DMS53 (cell line): ENCODE measurements around the gene SRRM2.

ENCODE experiments used
- DNase-seq: peaks from one replicate; lab custom pipeline; 2025; lab: John Stamatoyannopoulos, UW

SRRM2 gene

DNA sequence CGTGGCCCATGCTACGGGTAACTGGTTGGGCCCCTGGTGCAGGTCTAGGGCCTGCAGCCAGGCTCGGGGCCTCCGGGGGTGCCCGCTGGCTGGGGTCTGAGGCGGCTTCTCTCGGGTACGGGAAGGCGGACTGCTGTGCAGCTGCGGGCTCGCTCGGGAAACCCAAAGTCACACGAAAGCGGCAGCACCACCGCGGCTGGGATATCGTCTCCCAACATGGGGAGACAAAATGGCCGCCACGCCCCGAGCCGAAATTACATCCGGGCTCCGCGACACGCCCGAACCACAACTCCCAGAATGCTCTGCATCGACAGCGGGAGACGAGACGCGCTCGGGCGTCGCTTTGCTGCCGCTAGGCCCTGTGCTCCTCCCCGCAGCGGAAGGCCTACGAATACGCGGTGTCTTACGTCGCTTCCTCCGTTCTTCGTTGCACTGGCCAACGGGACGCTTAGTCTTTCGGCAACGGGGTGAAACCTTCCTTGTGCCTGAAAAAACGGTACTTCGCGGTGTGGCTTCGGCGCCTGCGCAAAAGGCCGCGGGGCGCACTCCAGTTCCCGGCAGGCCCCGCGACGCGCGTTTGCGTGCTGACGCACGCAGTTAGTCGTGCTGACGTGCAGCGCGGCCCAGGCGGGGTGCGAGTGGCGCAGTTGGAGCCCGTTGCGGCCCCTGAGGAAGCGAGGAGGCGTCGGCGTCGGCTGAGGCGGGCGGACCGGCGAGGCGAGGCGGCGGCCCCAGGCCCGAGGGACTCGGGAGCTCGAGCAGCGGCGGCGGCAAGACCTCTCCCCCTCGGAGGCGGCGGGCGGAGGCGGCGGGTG, at the start of gene SRRM2:
Gene SRRM2, plus strand, starts transcription at position 604 of the 815 bp plus-strand sequence. CDS start 3,727 bp downstream, outside the sequence.
- peak; percentile 96 for DNase-seq

DNA sequence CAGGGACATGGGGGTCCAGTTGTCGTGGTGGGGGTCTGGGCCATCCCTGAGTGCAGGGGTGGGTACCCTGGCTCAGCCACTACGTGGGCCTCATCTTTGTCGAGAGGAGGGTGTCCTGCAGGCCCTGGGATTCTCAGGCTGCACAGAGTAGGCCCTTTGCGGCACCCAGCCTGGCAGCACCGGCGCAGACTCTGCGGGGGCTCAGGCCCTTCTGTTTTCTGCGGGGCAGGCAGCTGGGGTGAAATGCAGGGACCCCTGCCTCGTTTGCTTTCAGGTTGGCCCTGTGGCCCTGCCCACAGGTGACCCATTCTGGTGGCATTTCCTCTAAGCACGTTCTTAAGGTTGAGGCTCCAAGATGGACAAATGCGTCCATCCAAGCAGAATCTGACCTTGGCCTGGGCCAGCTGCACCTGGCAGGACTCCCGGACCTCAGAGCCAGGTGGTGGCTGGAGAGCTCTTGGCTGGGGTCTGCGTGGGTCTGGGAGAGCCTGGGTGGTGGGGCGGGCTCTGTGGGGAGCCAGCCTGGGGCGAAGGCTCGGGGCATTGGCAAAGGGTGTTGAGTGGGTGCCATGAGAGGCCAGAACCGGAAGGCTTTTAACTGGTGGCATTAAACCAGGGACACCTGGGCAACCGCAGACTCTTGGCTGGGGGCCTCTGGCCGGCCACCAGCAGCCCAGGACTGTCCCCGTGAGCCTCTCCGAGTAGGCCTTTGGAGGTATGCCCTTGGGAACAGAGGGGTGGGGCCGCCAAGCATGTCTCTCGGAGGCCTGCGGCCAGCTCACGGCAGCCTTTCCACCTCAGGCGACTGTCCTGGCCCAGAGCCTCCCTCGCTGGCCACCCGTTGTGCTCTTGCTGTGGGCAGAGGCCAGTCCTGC, 49.3 kb upstream of the SRRM2 start:
- DNase-seq = no peak

DNA sequence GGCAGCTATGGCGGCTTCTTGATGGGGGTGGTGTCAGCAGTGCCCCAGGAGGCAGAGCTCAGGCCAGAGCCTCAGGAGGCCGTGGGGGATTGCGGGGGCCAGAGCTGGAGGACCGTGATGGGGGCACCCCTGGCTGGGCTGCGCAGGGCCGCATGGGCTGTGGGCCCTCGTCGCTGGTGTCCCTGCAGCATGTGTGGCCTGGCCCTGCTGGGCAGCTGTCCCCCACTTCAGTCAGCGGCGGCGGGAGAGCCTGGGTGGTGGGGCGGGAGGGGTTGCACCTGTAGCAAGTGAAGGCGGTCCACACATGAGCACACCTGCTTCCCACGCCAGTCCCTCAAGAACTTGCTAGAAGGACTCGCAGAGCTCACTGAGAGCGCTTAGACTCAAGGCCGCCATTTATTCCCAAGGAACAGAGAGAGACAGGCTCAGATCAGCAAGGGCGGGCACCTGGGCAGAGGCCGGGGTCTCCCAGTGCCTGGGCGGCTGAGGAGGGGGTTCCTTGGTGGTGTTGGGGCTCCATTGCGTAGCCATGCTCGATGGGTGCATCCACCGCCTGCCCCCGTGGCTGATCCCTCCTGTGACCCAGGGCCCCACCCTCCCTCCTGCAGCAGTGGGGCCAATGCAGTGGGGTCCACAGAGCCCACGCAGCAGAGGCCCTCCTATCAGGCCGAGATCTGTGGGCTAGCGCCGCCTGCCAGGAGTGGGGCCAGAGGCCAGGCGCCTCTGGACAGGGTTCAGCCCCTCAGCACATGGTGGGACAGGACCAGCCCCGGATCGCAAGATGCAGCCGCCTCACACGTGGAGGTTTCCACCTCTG, 48.1 kb upstream of the SRRM2 start:
- DNase-seq = no peak

DNA sequence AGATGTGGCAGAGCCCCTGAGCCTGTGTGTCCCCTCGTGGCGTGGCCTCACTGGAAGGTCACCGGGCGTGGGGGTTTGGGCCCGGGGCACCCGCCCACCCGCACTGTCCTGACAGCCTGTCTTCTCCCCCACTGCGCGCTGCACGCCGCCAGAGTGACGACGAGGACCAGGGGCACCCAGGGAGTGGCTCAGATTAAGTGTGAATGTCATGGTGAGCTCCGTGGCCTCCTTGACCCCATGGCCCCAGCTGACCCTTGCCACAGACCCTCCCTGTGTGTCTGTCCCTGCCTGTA, 47.5 kb upstream of the SRRM2 start:
- DNase-seq = no peak

DNA sequence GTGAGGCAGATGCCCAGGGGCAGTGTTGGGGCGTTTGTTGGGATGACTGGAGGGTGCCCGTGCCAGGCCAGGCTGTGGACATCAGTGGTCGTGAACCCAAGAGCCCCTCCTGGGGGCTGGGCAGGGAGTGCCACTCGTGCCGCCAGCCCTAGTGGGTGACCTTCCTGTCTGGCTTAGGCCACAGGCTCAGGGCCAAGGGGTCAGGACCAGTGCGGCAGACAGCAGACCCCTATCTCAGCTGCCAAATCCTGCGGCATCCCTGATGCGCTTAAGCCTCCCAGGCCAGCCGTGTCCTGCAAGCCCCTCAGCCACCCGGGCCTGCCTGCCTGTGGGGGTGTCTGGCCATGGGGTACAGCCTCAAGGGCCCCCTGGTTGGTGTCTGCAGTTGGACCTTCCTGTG, 47.1 kb upstream of the SRRM2 start:
- no peak for DNase-seq

DNA sequence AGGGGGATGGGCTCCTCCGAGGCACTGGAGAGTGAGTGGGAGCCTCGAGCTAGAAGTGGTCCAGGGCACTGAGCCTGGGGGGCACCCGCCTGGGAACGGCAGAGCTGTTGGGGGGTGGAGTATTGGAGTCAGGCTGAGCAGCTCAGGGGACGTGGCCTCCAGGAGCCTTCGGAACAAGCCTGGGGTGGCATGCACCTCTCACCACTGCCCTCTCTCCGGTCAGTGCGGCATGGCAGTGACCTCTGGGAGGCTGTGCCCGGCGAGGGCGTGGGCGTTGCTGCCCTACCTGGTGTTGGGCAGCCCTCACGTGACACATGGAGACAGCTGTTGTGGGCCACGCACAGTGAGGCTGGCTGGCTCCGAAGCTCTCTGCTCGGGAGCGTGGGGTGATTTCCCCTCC, 46.4 kb upstream of the SRRM2 start:
- no peak for DNase-seq

DNA sequence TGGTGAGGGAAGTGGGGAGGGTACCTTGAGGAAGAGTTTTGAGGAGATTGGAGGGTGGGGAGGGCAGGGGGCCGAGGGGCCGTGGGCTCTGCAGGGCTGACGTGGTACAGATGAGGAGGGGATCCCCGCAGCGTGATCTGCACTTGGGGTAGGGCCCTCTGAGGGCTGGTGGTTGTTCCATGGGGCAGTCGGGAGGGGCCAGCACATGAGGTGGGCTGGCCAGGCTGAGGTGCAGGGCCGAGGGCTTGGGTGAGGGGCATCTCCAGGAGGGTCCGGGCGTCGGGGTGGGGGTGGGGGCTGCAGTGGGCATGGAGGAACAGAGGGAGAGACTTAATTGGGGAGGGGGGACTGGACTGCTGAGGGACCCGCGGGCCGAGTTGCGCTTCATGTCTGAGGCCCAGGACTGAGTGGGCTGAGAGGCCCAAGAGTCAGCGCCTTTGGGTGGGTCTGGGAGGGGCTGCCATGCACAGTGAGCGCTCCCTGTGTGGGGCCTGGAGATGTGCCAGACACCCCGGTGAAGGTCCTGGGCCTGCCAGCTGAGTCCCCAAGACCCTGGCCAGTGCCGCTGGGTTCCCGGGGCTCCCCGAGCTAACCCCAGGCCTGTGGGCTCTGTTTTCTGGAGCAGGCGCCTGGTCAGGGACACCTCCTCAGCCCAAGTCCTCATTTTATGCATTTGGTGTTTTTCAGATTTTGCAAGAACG, 45.7 kb upstream of the SRRM2 start:
- DNase-seq = no peak

DNA sequence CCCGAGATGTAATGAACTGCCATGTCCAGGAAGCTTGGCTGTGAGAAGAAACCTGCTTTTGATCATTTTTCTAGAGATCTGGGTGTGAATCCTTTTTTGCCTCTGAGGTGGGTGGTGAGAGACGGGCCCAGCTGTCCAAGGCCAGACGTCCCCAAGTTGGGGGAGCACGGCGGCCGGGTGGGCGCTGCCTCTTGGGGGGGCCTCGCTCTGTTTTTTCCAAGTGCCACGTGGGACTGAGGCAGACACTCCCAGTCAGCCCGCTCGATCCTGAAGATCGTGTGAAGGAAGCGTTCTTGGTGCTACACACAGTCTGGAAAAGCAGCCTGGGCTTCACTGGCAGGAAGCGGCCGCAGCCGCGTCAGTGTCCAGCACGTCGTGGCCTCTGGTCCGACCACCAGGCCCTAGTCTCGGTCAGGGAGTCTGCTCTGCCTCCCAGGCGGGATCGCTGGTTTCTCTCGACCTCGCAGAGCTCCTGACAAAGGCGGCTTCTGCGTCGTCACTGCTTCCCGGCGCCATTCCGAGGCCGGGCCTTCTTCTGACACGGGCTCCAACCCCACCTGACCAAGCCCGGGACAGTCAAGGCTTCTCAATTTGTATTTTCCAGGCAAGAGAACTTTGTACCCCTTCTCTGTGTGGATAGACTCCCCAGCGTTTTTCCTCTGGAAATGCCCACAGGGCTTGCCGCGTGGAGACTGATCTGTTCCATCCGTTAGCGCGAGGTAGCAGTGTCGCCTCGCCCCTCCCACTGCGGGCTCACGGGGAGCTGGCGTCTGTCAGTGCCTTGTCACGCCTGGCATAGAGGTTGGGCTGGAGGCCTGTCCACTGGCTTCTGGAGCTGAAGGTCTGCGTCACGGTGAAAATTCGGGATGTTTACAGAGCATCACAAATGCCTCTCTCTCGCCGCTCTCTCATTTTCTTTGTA, 44.8 kb upstream of the SRRM2 start:
- no peak for DNase-seq

DNA sequence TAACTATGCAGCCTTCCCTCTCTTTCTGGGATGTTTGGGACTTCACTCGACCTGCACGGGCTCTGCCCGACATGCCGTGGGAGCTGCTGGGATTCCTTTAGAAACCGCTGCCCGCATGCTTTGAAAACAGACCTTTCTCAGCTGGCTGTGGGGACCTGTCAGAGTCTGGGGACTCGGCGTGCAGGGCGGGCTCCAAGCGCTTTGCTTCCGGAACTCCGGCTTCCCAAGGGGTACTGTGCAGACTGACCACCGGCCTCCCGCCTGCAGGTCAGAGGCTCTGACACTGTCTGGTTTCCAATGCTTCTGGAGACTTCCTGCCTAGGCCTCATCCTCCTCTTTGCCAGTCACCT, 44.2 kb upstream of the SRRM2 start:
- no peak for DNase-seq

DNA sequence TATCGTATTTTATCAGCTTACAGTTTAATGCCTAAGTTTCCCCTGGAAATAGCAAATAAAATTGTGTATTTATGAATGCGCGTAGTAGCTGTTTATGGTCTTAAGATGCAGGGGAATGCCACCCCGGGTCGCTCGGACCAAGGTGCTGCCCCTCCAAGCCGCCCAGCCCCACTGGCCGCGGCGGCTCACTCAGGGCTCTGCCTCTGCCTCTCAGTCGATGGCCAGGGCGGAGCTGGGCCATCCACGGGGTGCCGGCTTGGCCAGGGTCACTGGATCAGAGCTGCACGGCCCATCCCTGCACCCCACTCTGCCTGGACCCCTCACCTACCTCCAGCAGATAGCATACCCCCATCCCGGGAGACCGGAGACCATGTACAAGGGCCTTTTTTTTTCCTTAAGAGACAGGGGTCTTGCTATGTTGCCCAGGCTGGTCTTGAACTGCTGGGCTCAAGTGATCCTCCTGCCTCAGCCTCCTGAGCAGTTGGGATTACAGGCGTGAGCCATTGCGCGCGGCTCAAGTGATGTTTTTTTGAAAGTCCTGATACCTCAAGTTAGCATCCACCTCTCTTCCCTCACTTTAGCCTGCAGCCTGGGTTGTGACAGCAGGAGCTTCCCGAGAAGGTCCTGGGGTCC, 43.4 kb upstream of the SRRM2 start:
- no peak for DNase-seq

DNA sequence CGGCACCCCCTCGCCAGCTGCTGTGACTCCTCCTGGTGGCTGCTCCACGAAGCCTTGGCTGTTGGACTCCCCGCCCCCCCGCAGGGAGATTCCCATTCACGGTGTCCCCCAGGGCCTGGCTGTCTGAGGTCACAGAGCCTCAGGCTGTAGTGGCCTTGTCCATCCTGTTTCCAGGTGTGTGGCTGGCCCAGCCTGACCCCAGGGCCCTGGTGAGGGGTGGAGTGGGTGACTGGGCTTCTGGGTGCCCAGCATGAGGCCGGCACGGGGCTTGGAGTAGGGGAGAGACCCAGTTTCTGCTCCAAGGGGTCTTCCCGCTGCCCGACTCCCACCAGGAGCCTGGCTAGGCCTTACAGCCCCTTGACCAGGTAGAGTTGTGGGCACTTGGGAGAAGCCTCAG, 42.9 kb upstream of the SRRM2 start:
- DNase-seq = no peak

DNA sequence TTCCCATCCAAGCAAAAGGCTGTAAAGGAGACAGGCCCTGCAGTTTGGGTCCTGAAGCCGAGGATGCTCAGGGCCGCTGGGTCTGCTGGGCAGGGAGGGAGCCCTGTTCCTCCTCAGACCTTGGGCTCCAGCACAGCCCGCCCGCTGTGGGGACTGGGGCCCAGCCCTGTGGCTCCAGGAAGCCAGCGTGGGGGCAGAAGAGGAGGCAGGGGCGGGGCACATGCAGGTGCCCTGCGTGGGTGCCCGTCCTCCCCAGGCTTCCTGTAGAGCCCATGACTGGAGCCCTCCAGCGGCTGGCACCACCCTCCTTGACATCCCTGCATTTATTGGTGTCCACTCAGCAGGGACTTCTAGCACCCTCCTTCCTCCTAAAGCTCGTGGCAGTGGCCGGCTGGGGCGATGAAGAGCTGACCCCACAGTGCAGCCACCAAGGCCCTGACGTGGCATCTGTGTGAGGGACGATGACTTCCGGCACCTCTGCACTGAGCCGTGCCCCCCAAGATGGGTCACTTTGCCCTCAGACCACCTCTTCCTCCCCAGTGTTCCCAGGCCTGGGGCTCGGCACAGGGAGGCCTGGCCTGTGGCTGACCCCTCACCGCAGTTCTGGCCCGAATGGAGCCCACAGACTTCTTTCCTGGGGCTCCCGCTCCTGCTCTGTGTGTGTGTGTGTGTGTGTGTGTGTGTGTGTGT, 42.3 kb upstream of the SRRM2 start:
- no peak for DNase-seq

DNA sequence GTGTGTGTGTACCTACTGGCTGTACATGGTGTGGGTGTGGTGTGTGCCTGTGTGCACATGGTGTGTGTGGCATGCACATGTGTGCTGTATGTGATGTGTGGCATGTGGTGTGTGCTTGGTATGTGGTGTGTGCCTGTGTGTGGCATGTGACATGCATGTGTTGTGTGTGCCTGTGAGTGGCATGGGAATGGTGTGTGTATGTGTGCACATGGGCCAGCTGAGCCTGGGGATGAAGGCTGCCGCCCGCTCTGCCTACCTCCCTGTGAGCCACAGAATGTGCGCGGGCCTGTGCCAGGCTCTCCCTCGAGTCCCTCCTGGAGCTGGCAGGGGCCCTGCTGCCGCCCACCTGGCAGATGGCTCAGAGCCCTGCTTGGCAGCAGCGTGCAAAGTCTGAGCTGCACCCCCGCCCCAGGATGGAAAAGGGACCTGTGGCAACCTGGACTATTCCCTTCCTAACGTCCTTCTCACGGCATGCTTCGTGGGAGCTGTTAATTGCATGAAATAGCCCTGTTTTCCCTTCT, 41.7 kb upstream of the SRRM2 start:
- no peak for DNase-seq

DNA sequence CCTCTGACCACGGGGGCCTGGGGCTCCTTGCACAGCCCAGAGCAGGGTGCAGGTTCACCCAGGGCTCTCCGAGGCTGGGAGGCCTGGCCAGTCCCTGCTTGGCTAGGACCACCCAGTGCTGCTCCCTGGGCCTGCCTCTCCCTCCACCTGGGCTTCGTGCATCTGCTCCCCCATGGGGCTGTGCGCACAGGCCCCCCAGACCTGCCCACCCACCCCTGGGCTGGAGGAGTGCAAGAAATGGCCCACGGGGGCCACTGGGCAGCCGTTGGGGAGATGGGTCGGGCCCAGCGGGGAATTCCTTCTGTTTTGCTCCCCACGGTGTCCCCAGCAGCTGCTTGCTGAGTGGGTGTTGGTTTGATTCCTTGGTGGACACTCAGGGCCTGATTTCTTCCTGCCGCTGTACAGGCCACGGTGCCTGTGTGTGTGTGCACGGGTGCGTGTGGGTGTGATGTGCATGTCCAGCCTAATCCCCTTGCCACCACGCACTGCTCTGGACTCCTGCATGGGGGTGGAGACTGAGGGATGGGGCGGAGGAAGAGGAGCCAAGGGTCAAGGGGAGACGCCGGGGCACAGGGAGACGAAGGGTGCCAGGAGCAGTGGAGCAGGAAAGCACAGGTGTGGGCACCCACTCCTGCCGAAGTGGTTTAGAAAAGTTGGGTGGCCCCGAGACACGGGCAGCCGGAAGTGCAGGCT, 40.9 kb upstream of the SRRM2 start:
- DNase-seq = no peak

DNA sequence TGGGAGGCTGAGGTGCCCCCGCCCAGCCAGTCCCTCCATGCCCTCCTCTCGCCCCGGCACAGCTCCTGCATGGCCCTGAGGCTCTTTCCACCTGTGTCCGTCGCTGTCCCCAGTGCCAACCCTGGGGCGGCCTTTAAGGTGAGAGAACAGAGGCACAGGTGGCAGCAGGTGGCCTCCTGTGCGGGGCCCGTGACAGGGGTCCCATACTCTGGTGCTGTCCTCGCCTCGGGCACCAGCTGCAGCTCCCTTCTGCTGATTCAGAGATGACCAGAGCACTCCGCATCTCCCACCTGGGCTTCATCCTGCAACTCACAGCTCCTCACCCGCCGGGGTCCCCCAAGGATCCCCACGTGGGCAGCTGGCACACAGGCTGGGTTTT, 40.4 kb upstream of the SRRM2 start:
- no peak for DNase-seq

DNA sequence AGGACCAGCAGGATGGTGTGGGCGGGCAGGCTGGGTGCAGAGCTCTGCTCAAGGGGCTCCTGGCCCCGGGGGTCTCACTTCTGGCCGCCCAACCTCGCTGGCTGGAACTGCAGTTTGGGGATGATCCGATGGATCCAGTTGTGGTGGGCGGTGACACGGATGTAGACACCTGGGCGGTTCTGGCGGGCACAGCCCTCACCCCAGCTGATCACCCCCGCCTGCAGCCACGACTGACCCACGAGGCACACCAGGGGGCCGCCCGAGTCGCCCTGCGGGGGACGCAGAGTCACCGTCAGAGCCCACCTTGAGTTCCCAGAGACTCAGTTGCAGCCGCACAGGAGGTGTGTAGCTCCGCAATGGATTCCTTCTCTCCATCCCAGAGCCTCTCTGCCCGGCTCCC, 39.9 kb upstream of the SRRM2 start:
- DNase-seq = no peak

DNA sequence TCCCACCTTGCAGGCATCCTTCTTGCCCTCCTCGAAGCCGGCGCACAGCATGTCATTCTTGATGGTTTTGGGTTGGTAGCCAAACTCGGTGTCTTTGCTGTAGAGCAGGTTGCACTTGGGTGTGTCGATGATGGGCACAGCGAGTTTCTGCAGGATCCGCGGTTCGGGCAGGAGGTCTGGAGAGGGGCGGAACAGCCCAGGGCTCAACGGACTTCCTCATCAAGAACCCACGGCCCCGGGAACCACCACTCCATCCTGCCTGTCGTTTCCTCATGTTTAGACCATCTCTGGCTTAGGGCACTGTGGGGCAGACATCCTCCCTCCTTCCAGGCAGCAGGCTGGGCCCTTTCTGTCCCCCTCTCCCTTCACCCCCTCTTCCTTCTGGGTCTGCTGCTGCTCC, 38.9 kb upstream of the SRRM2 start:
- DNase-seq = no peak

DNA sequence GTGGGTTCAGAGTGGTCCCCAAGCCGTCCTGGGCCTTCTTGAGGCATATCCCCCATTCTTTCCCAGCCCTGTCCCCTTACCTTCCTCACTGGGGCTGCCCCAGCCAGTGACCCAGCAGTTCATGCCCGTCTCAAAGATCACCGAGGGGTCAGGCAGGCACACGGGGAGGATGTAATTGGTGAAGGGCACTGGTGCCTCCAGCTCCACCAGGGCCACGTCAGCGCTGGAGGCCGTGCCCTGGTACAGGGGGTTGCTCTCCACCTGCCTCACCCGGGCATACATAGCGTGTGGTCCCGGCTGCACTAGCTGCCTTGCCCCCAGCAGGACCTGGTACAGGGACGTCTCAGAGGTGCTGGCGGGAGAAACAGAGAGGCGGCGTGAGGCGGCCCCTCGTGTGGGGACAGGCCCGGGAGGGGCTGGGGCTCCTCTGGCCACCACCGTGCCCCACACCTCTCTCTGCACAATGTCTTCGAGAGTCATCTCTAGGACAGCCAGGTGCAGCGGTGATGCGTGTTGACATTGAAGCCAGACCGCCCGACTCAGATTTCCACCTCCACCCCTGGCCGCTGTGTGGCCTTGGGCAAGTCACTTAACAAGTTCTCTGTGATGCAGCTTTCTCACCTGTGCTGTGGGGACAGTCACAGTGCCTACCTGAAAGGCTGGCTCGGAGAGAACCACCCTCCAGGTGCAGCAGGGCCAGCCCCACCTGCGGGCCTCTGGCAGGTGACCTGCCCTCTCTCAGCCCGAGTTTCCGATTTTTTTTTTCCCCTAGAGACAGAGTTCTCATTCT, 38.3 kb upstream of the SRRM2 start:
- peak; percentile 95 for DNase-seq
